ENCODE results near the gene ROCK2.
"Not testable (repeated sequence)": the region's sequence is repeated elsewhere in the genome, so short reads cannot be mapped to it uniquely, and the experiment has no call there.

The ROCK2 gene

GRCh38 chr2:11241412-11242203 is 102.8 kb downstream of the ROCK2 start:
- peaks cover 3% of the 10 kb centered on the region for H3K36me3 Mint-ChIP-seq (ENCODE audit: low read depth)
- no peaks in the 10 kb centered on the region for H3K27me3 Mint-ChIP-seq (ENCODE audit: low read depth)
- H3K27ac Mint-ChIP-seq, result no peak overlapping the region
- no peaks in the 10 kb centered on the region for H3K9me3 Mint-ChIP-seq
- no peak overlapping the region for H3K4me3 Mint-ChIP-seq
- peaks cover 3% of the 10 kb centered on the region for H3K4me1 Mint-ChIP-seq (ENCODE audit: low read depth)

- peaks cover 7% of the 10 kb centered on the region for H3K4me1 Mint-ChIP-seq (ENCODE audit: low read depth)
- peaks cover 3% of the 10 kb centered on the region for H3K36me3 Mint-ChIP-seq (ENCODE audit: low read depth)
- H3K27ac Mint-ChIP-seq, result no peak overlapping the region
- no peaks in the 10 kb centered on the region for H3K9me3 Mint-ChIP-seq
- no peak overlapping the region for H3K4me3 Mint-ChIP-seq
- no peaks in the 10 kb centered on the region for H3K27me3 Mint-ChIP-seq (ENCODE audit: low read depth)
Measured at GRCh38 chr2:11239666-11240462, 104.6 kb downstream of the ROCK2 start.

GRCh38 chr2:11239147-11239546 is 105.3 kb downstream of the ROCK2 start:
- Mint-ChIP-seq H3K9me3 (no peaks in the 10 kb centered on the region), H3K36me3 (ENCODE audit: low read depth) (peaks cover 3% of the 10 kb centered on the region), H3K4me1 (ENCODE audit: low read depth) (peaks cover 7% of the 10 kb centered on the region), H3K4me3 (no peak overlapping the region), H3K27me3 (ENCODE audit: low read depth) (no peaks in the 10 kb centered on the region), H3K27ac (no peak overlapping the region)

GRCh38 chr2:11237122-11237521 is 107.3 kb downstream of the ROCK2 start:
- Mint-ChIP-seq H3K9me3 (no peaks in the 10 kb centered on the region), H3K4me1 (ENCODE audit: low read depth) (peaks cover 7% of the 10 kb centered on the region), H3K36me3 (ENCODE audit: low read depth) (no peaks in the 10 kb centered on the region), H3K27ac (no peak overlapping the region), H3K27me3 (ENCODE audit: low read depth) (no peaks in the 10 kb centered on the region), H3K4me3 (no peak overlapping the region)

GRCh38 chr2:11236335-11236734 is 108.1 kb downstream of the ROCK2 start:
- no peak overlapping the region for H3K27ac Mint-ChIP-seq
- H3K36me3 Mint-ChIP-seq (ENCODE audit: low read depth), result no peaks in the 10 kb centered on the region
- peaks cover 7% of the 10 kb centered on the region for H3K4me1 Mint-ChIP-seq (ENCODE audit: low read depth)
- no peak overlapping the region for H3K4me3 Mint-ChIP-seq
- no peaks in the 10 kb centered on the region for H3K27me3 Mint-ChIP-seq (ENCODE audit: low read depth)
- no peaks in the 10 kb centered on the region for H3K9me3 Mint-ChIP-seq

- H3K36me3 Mint-ChIP-seq (ENCODE audit: low read depth), result no peaks in the 10 kb centered on the region
- no peak overlapping the region for H3K27ac Mint-ChIP-seq
Measured at GRCh38 chr2:11235583-11235982, 108.9 kb downstream of the ROCK2 start.

GRCh38 chr2:11234309-11234708 is 110.1 kb downstream of the ROCK2 start:
- Mint-ChIP-seq H3K9me3 (no peaks in the 10 kb centered on the region), H3K27ac (no peak overlapping the region), H3K4me3 (no peak overlapping the region), H3K36me3 (ENCODE audit: low read depth) (no peaks in the 10 kb centered on the region), H3K27me3 (ENCODE audit: low read depth) (no peaks in the 10 kb centered on the region), H3K4me1 (ENCODE audit: low read depth) (peaks cover 7% of the 10 kb centered on the region)

More at GRCh38 chr2:11235583-11235982, 108.9 kb downstream of the ROCK2 start:
- no peaks in the 10 kb centered on the region for H3K27me3 Mint-ChIP-seq (ENCODE audit: low read depth)
- H3K4me1 Mint-ChIP-seq (ENCODE audit: low read depth), result peaks cover 7% of the 10 kb centered on the region
- H3K9me3 Mint-ChIP-seq, result no peaks in the 10 kb centered on the region
- H3K4me3 Mint-ChIP-seq, result no peak overlapping the region

- H3K27me3 Mint-ChIP-seq (ENCODE audit: low read depth); H3K27ac Mint-ChIP-seq; H3K4me1 Mint-ChIP-seq (ENCODE audit: low read depth); H3K36me3 Mint-ChIP-seq (ENCODE audit: low read depth); H3K9me3 Mint-ChIP-seq; H3K4me3 Mint-ChIP-seq: not testable (repeated sequence)
Measured at GRCh38 chr2:11231193-11231592, 113.2 kb downstream of the ROCK2 start.

GRCh38 chr2:11228692-11229091 is 115.7 kb downstream of the ROCK2 start:
- Mint-ChIP-seq H3K4me3 (no peak overlapping the region), H3K27ac (no peak overlapping the region), H3K4me1 (ENCODE audit: low read depth) (no peaks in the 10 kb centered on the region), H3K9me3 (no peaks in the 10 kb centered on the region), H3K36me3 (ENCODE audit: low read depth) (peaks cover 6% of the 10 kb centered on the region), H3K27me3 (ENCODE audit: low read depth) (no peaks in the 10 kb centered on the region)

- H3K4me1 Mint-ChIP-seq (ENCODE audit: low read depth), result no peaks in the 10 kb centered on the region
- H3K27ac Mint-ChIP-seq, result no peak overlapping the region
- H3K36me3 Mint-ChIP-seq (ENCODE audit: low read depth), result peaks cover 6% of the 10 kb centered on the region
- H3K27me3 Mint-ChIP-seq (ENCODE audit: low read depth), result no peaks in the 10 kb centered on the region
- H3K9me3 Mint-ChIP-seq, result no peaks in the 10 kb centered on the region
- H3K4me3 Mint-ChIP-seq, result no peak overlapping the region
Measured at GRCh38 chr2:11227595-11227994, 116.8 kb downstream of the ROCK2 start.

GRCh38 chr2:11224887-11225286 is 119.5 kb downstream of the ROCK2 start:
- Mint-ChIP-seq H3K27me3 (ENCODE audit: low read depth) (no peaks in the 10 kb centered on the region), H3K27ac (no peak overlapping the region), H3K4me3 (no peak overlapping the region), H3K9me3 (no peaks in the 10 kb centered on the region), H3K4me1 (ENCODE audit: low read depth) (no peaks in the 10 kb centered on the region), H3K36me3 (ENCODE audit: low read depth) (peaks cover 12% of the 10 kb centered on the region)

GRCh38 chr2:11222845-11223244 is 121.6 kb downstream of the ROCK2 start:
- no peak overlapping the region for H3K27ac Mint-ChIP-seq
- peaks cover 19% of the 10 kb centered on the region for H3K36me3 Mint-ChIP-seq (ENCODE audit: low read depth)
- H3K9me3 Mint-ChIP-seq, result no peaks in the 10 kb centered on the region
- H3K4me1 Mint-ChIP-seq (ENCODE audit: low read depth), result no peaks in the 10 kb centered on the region
- H3K27me3 Mint-ChIP-seq (ENCODE audit: low read depth), result no peaks in the 10 kb centered on the region
- H3K4me3 Mint-ChIP-seq, result no peak overlapping the region

- H3K27me3 Mint-ChIP-seq (ENCODE audit: low read depth), result no peaks in the 10 kb centered on the region
- no peak overlapping the region for H3K4me3 Mint-ChIP-seq
- H3K27ac Mint-ChIP-seq, result no peak overlapping the region
- H3K9me3 Mint-ChIP-seq, result no peaks in the 10 kb centered on the region
- no peaks in the 10 kb centered on the region for H3K4me1 Mint-ChIP-seq (ENCODE audit: low read depth)
- peaks cover 18% of the 10 kb centered on the region for H3K36me3 Mint-ChIP-seq (ENCODE audit: low read depth)
Measured at GRCh38 chr2:11220445-11220844, 124.0 kb downstream of the ROCK2 start.

- H3K4me3 Mint-ChIP-seq, result no peak overlapping the region
- peaks cover 25% of the 10 kb centered on the region for H3K36me3 Mint-ChIP-seq (ENCODE audit: low read depth)
- H3K27ac Mint-ChIP-seq, result no peak overlapping the region
- H3K27me3 Mint-ChIP-seq (ENCODE audit: low read depth), result no peaks in the 10 kb centered on the region
- no peaks in the 10 kb centered on the region for H3K4me1 Mint-ChIP-seq (ENCODE audit: low read depth)
- no peaks in the 10 kb centered on the region for H3K9me3 Mint-ChIP-seq
Measured at GRCh38 chr2:11215407-11215806, 129.0 kb downstream of the ROCK2 start.

GRCh38 chr2:11214770-11215169 is 129.7 kb downstream of the ROCK2 start:
- no peaks in the 10 kb centered on the region for H3K4me1 Mint-ChIP-seq (ENCODE audit: low read depth)
- no peaks in the 10 kb centered on the region for H3K9me3 Mint-ChIP-seq
- H3K4me3 Mint-ChIP-seq, result no peak overlapping the region
- peaks cover 23% of the 10 kb centered on the region for H3K36me3 Mint-ChIP-seq (ENCODE audit: low read depth)
- H3K27ac Mint-ChIP-seq, result no peak overlapping the region
- no peaks in the 10 kb centered on the region for H3K27me3 Mint-ChIP-seq (ENCODE audit: low read depth)
